SH-SY5Y (cell line): Measurements from ENCODE around the gene GCK.

Experiments
- GATA2 ChIP-seq: IDR thresholded peaks from 2 replicates; pipeline ENCODE4 v1.6.1; 2011; ENCODE audit warnings: mild to moderate bottlenecking, low read depth, low read length
- GATA3 ChIP-seq: IDR thresholded peaks from 2 replicates; pipeline ENCODE4 v1.6.1; 2011; ENCODE audit warnings: low read depth, mild to moderate bottlenecking, low read length, moderate library complexity

GRCh38 chr7:44143646-44144250 lies 45.5 kb downstream of the GCK start:
- TF ChIP-seq GATA2: no peak
- no peak for TF ChIP-seq GATA3
